Lower leg skin (tissue), 4 donors: ENCODE data around the gene TSPO. TPM values are rescaled to one million over a fixed set of nuclear protein-coding genes. Genes with fewer than 3 reads are reported as not detected.

ENCODE experiments used
- DNase-seq, 2 donors: peaks; one replicate each; pipeline ENCODE4 v3.0.0-alpha.2; 2019; ENCODE audit warnings: low spot score in 2 of 2
- H3K4me3 ChIP-seq: fragments of 200-600 bp; sonication (generic); 2 replicates; pipeline ENCODE4 v1.5.1; 2017; ENCODE audit warnings: mild to moderate bottlenecking, low read depth; ENCODE audit not compliant: poor library complexity, severe bottlenecking
- POLR2A ChIP-seq, 2 donors: fragments of 450-650 bp; IDR thresholded peaks; one replicate each; pipeline ENCODE4 v1.6.1; 2016 to 2017; ENCODE audit warnings: antibody characterized with exemption in 2 of 2, mild to moderate bottlenecking in 1 of 2, moderate library complexity in 1 of 2
- WGBS, 2 donors: methylation state at CpG; one replicate each; pipeline ENCODE4 v1.1.5; 2018; 5-methylcytosine and 5-hydroxymethylcytosine counted together
- intact Hi-C: fragments of 100-400 bp; cut with DNase I; formaldehyde crosslinking; loops from one replicate; pipeline ENCODE4 v1.15.0; 2023; ENCODE audit warnings: low total_unique reads
- total RNA-seq, 4 donors: library from RNA; depleted of rRNA; stranded (reverse); fragments of >200 nt; gene quantifications; one replicate each; pipeline ENCODE4 v1.1.0, GENCODE V29; 2016
- TF ChIP-seq, protein P1 (sequence below), 3 donors: fragments of 450-650 bp; IDR thresholded peaks; one replicate each; pipeline ENCODE4 v1.5.1; 2016; ENCODE audit warnings: antibody characterized with exemption in 3 of 3, mild to moderate bottlenecking in 3 of 3, moderate library complexity in 2 of 3

TSPO gene
- total RNA-seq, 4 donors from 2014 or later = 695 to 923 (median 775) TPM

DNA sequence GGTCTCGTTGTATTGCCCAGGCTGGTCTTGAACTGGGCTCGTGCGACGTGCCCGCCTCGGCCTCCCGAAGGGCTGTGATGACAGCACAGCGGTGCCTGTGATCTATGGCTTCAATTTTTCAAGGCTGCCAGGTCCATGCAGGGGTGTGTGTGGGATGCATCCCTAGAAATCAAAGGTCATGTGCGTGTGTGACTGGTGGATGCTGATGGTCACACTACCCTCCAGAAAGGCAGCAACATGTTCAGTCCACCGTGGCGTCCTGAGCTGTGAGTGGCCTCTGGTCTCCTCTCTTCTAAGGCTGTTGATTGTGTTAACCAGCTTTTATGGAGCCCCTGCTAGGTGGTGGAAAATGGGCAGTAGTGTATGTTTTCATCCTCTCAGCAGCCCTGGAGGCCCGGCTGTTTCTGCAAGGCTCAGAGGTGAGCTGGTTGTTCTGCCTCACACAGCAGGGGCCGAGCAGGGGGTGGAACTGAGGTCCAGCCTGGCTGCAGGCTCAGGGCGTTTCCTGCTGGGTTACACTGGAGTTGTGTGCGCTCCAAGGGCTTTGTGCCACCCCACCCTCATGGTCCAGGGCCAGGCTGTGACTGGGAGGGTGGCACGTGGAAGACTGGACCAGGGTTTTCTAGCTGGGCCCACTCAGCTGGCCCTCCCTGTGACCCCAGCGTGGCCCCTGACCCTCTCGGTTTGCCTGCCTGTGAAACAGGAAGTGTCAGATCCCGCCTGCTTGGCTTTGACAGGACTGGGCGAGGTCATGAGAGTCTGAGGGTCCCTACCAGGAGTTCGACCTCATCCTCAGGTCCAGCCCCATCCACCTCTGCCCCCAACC lies 33.1 kb upstream of the TSPO start:
- no peak for DNase-seq
- TF ChIP-seq POLR2A (IDR thresholded peaks at IDR 0.05) = no peak
- TF ChIP-seq, protein P1, sequence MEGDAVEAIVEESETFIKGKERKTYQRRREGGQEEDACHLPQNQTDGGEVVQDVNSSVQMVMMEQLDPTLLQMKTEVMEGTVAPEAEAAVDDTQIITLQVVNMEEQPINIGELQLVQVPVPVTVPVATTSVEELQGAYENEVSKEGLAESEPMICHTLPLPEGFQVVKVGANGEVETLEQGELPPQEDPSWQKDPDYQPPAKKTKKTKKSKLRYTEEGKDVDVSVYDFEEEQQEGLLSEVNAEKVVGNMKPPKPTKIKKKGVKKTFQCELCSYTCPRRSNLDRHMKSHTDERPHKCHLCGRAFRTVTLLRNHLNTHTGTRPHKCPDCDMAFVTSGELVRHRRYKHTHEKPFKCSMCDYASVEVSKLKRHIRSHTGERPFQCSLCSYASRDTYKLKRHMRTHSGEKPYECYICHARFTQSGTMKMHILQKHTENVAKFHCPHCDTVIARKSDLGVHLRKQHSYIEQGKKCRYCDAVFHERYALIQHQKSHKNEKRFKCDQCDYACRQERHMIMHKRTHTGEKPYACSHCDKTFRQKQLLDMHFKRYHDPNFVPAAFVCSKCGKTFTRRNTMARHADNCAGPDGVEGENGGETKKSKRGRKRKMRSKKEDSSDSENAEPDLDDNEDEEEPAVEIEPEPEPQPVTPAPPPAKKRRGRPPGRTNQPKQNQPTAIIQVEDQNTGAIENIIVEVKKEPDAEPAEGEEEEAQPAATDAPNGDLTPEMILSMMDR (IDR thresholded peaks at IDR 0.05) = no peak
- intact Hi-C loops = no loop called here
- WGBS, 2 donors = 74 to 76% methylated on average over 21 of the region's 21 CpGs
- H3K4me3 ChIP-seq = no peak overlapping the region

DNA sequence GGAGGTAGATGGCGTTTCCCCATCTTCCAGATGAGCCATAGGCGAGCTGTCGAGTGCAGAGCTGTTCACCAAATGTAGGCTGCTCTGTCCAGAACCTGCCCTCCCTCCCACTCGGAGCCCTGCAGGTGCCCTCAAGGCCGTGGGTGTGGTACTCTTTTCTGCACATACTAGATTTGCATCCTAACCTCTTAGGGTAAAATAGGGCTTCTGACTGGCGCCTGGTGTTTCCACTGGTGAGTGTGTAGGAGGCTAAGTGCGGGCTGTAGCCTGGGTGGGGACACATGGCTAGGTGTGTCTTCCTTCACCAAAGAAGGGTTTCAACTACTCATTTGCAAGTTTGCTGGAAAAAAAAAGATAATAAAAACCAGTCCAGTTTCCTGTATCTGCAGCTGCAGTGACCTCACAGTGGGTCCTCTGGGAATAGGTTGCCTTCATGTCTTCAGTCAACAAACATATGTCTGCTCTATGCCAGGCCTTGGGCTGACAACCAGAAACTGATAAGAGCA lies 32.4 kb upstream of the TSPO start:
- intact Hi-C loops = no loop called here
- DNase-seq = no peak
- no peak overlapping the region for H3K4me3 ChIP-seq
- TF ChIP-seq, protein P1 (IDR thresholded peaks at IDR 0.05) = no peak
- no peak for TF ChIP-seq POLR2A (IDR thresholded peaks at IDR 0.05)
- 42 to 50% methylated on average over 7 of the region's 7 CpGs for WGBS, 2 donors

DNA sequence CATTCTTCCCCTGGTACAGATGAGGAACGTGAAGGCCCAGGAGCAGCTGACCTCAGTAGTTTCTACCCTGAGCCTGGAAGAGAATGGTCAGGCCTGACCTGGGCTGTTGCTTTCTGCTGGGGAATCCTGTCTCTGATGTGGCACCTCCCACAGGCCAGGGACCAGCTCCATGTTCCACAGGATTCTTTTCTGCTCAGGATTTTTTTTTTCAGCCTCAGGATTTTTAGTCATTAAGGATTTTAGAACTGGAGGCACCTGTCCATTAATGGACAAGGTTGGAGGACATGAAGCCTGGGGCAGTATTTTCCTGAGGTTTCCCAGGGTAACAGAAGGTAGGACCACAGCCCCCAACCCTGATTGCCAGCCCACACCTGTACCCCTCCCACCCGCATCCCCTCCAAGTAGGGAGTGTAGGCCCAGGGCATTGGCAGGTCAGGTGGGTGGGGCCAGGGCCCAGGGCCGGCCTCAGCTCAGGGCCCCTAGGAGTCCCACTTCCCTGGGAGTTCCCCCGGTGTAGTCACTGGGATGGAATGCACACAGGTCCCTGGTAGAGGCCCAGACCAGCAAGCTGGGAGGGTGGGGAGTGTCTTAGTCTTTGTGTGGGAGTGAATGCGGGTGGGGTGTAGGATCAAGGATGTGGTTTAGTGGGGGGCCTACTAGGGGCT lies 24.7 kb upstream of the TSPO start:
- TF ChIP-seq POLR2A (IDR thresholded peaks at IDR 0.05) = no peak
- TF ChIP-seq, protein P1 (IDR thresholded peaks at IDR 0.05) = no peak
- intact Hi-C loops = no loop called here
- H3K4me3 ChIP-seq = no peak overlapping the region
- no peak for DNase-seq
- WGBS, 2 donors = 54 to 68% methylated on average over 4 to 5 of the region's 5 CpGs

DNA sequence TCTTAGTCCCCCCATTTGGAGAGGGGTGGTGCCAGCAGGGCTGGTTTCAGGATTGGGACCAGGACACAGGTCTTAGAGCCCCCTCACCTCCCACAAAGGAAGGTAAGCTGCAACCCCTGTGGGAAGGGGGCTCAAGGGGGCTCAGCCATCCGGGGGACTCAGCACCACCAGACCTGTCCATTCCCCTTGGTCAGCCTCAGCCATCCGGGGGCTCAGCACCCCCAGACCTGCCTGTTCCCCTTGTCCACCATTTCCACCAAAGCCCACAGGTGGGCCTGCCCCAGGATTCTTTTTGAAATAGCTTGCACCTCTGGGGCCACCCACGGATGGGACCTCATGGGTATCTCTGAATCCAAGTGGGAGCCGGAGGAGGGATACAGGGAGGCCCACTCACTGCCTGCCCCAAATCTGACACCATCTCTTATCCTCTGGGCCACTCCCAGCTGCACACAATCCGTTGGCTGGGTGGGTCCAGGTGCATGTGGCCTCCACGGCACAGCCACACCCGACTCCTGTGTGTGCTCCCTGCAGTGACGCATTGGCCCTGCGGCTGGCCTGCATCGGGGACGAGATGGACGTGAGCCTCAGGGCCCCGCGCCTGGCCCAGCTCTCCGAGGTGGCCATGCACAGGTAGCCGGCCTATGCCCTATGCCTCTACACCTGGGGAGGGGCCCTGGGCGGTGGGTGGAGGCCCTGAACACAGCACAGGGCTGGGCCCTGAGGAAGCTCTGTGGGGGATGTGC lies 24.0 kb upstream of the TSPO start:
- WGBS, 2 donors = 61 to 65% methylated on average over 11 to 14 of the region's 17 CpGs
- no peak overlapping the region for H3K4me3 ChIP-seq
- intact Hi-C loops = no loop called here
- TF ChIP-seq POLR2A (IDR thresholded peaks at IDR 0.05) = no peak
- TF ChIP-seq, protein P1 (IDR thresholded peaks at IDR 0.05) = no peak
- DNase-seq = no peak

DNA sequence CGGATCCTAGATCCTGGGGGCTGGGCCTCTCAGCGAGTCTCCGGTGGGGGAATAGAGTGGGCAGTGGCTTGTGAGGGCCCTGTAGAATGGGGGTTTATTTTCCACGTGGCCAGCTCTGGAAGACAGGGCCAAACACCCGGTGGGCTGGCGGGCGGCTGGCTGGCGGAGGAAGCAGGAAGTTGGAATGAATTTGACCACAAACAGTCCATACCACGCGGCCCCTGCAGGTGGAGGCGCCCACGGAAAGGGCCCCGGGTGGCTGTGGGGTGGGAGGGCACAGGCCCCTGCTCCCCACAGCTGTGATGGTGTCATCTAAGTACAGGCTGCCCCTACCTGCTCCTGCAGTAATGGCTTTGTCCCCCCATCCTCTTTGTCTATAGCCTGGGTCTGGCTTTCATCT lies 23.2 kb upstream of the TSPO start:
- 56 to 57% methylated on average over 13 of the region's 13 CpGs for WGBS, 2 donors
- H3K4me3 ChIP-seq = no peak overlapping the region
- TF ChIP-seq, protein P1 (IDR thresholded peaks at IDR 0.05) = no peak
- no peak for TF ChIP-seq POLR2A (IDR thresholded peaks at IDR 0.05)
- no peak for DNase-seq
- intact Hi-C loops = loop anchor here (2.0 kb wide), 1 partner anchor 27 kb away; no protein-coding TSS in a partner anchor
